Caco-2 (cell line): ENCODE data around the gene TINAGL1. TPM values are rescaled to one million over a fixed set of nuclear protein-coding genes. Genes with fewer than 3 reads are reported as not detected.
A peak's percentile ranks its signal among the peaks of the same experiment; 100 is the strongest.

Experiments
- BruUV-seq: library from RNA; stranded (reverse); fragments of 400-500 nt; replicated peaks from 2 replicates; lab custom pipeline; 2021; lab: Mats Ljungman, UMichigan
- CTCF ChIA-PET: fragments of 300-600 bp; sonication (Branson Sonifier 250); formaldehyde crosslinking; loops from one replicate; lab custom pipeline; 2022; ENCODE audit warnings: antibody characterized with exemption; lab: Charles Lee
- POLR2A ChIA-PET: fragments of 300-600 bp; sonication (Branson Sonifier 250); formaldehyde crosslinking; loops from one replicate; lab custom pipeline; 2022; ENCODE audit warnings: antibody characterized with exemption; lab: Charles Lee
- DNase-seq, 2 experiments: peaks; one replicate each; pipeline versions ENCODE4 v3.0.0 to v3.0.0-alpha.2; 2020 to 2022
- H3K27me3 ChIP-seq: replicated peaks from 2 replicates; pipeline ENCODE4 v1.6.0; 2011; ENCODE audit warnings: low read length; ENCODE audit not compliant: control insufficient read depth, insufficient read depth
- H3K36me3 ChIP-seq: 2 replicates; pipeline ENCODE4 v1.5.1; 2011; ENCODE audit warnings: low read length; ENCODE audit not compliant: control insufficient read depth, insufficient read depth
- H3K4me1 ChIP-seq: fragments of 250-450 bp; sonication (Bioruptor Pico); 2 replicates; pipeline ENCODE4 v1.5.1; 2020; ENCODE audit warnings: mild to moderate bottlenecking
- H3K4me3 ChIP-seq: 2 replicates; pipeline ENCODE4 v1.5.1; 2011; ENCODE audit warnings: low read depth, mild to moderate bottlenecking, control low read depth, low read length
- H3K9me3 ChIP-seq: fragments of 250-450 bp; sonication (Bioruptor Pico); 2 replicates; pipeline ENCODE4 v1.5.1; 2020; ENCODE audit warnings: mild to moderate bottlenecking, moderate library complexity
- H3K27ac Mint-ChIP-seq: one replicate; pipeline ENCODE4 v1.8.0; 2022; ENCODE audit warnings: mixed read lengths; ENCODE audit not compliant: unreplicated experiment
- H3K27me3 Mint-ChIP-seq: one replicate; pipeline ENCODE4 v1.8.0; 2022; ENCODE audit warnings: mixed read lengths; ENCODE audit not compliant: insufficient read depth, unreplicated experiment
- H3K36me3 Mint-ChIP-seq: one replicate; pipeline ENCODE4 v1.8.0; 2022; ENCODE audit warnings: mild to moderate bottlenecking, mixed read lengths; ENCODE audit not compliant: insufficient read depth, unreplicated experiment
- H3K4me1 Mint-ChIP-seq: one replicate; pipeline ENCODE4 v1.8.0; 2022; ENCODE audit warnings: low read depth, mixed read lengths; ENCODE audit not compliant: unreplicated experiment
- H3K4me3 Mint-ChIP-seq: one replicate; pipeline ENCODE4 v1.8.0; 2022; ENCODE audit warnings: mild to moderate bottlenecking, moderate library complexity, mixed read lengths; ENCODE audit not compliant: unreplicated experiment
- H3K9me3 Mint-ChIP-seq: one replicate; pipeline ENCODE4 v1.8.0; 2022; ENCODE audit warnings: mixed read lengths; ENCODE audit not compliant: unreplicated experiment
- CTCF ChIP-seq, 2 experiments: fragments of 200-600 bp in 1 of 2; IDR thresholded peaks; 1 replicate in 1 of 2; 2 replicates in 1 of 2; pipeline versions ENCODE4 v1.5.1 to v1.8.0; 2011 to 2022; ENCODE audit warnings: antibody characterized with exemption in 1 of 2, control low read depth in 1 of 2, inconsistent platforms in 1 of 2, low read depth in 1 of 2, low read length in 1 of 2, mild to moderate bottlenecking in 1 of 2, moderate library complexity in 1 of 2; ENCODE audit not compliant: insufficient read depth in 1 of 2, severe bottlenecking in 1 of 2, unreplicated experiment in 1 of 2
- intact Hi-C: fragments of 100-400 bp; cut with micrococcal nuclease; formaldehyde crosslinking; loops from one replicate; pipeline ENCODE4 v1.10.0; 2022; ENCODE audit not compliant: unreplicated experiment
- total RNA-seq: library from RNA; stranded (reverse); gene quantifications from 2 replicates; pipeline ENCODE4 v1.2.3, GENCODE V29; 2022

Gene TINAGL1
- total RNA-seq, 1 experiment from 2014 or later = 101 TPM

- H3K9me3 ChIP-seq = no peaks in the 10 kb centered on the region
- Mint-ChIP-seq H3K36me3 (no peaks in the 10 kb centered on the region), H3K4me1 (peaks cover 5% of the 10 kb centered on the region), H3K27me3 (no peaks in the 10 kb centered on the region), H3K9me3 (no peaks in the 10 kb centered on the region), H3K4me3 (no peak overlapping the region), H3K27ac (no peak overlapping the region)
- no peaks in the 10 kb centered on the region for H3K27me3 ChIP-seq
- H3K4me1 ChIP-seq = no peaks in the 10 kb centered on the region
- H3K4me3 ChIP-seq = no peak overlapping the region
- no peaks in the 10 kb centered on the region for H3K36me3 ChIP-seq
- TF ChIP-seq CTCF (IDR thresholded peaks at IDR 0.05; ENCODE audit: insufficient read depth in 1 of 2, low read depth in 1 of 2, low read length in 1 of 2, severe bottlenecking in 1 of 2, unreplicated experiment in 1 of 2) = no peak
- intact Hi-C loops = no loop called here
- BruUV-seq = no TSS peak
- ChIA-PET POLR2A (no interaction called here), CTCF (no interaction called here)
- DNase-seq = no peak
These were observed 39.1 kb downstream of the TINAGL1 start for GRCh38 chr1:31615414-31615813.

GRCh38 chr1:31615939-31616338, 39.6 kb downstream of the TINAGL1 start:
- BruUV-seq = no TSS peak

GRCh38 chr1:31617218-31617915, 41.1 kb downstream of the TINAGL1 start, which contains the start of gene HCRTR1:
TSS of gene HCRTR1 (plus strand) at chr1:31617689. CDS start at chr1:31619193, 1,504 bp downstream.
- Mint-ChIP-seq H3K9me3 (no peaks in the 10 kb centered on the region), H3K27ac (no peak within 1 kb of the TSS), H3K4me1 (peaks cover 5% of the 10 kb centered on the region), H3K27me3 (no peaks in the 10 kb centered on the region), H3K36me3 (no peaks in the 10 kb centered on the region), H3K4me3 (peak within 1 kb of the TSS; percentile 87)
- Histone ChIP-seq H3K4me1 (no peaks in the 10 kb centered on the region), H3K27me3 (no peaks in the 10 kb centered on the region), H3K9me3 (no peaks in the 10 kb centered on the region), H3K4me3 (peak within 1 kb of the TSS; percentile 59), H3K36me3 (no peaks in the 10 kb centered on the region)
- intact Hi-C loops = no loop called here
- POLR2A ChIA-PET = no interaction called here
- BruUV-seq = no TSS peak
- CTCF ChIA-PET = interaction anchor here (1.0 kb wide), 2 partner anchors 28 to 44 kb away, joined by 3 to 8 read pairs; partner anchors contain the start of gene PEF1
- no peak for DNase-seq
- TF ChIP-seq CTCF (IDR thresholded peaks at IDR 0.05; ENCODE audit: insufficient read depth in 1 of 2, low read depth in 1 of 2, low read length in 1 of 2, severe bottlenecking in 1 of 2, unreplicated experiment in 1 of 2) = no peak

More at GRCh38 chr1:31615939-31616338, 39.6 kb downstream of the TINAGL1 start:
- Histone ChIP-seq H3K36me3 (no peaks in the 10 kb centered on the region), H3K4me3 (no peak overlapping the region), H3K4me1 (no peaks in the 10 kb centered on the region), H3K9me3 (no peaks in the 10 kb centered on the region), H3K27me3 (no peaks in the 10 kb centered on the region)
- H3K4me3 Mint-ChIP-seq = no peak overlapping the region
- no peak for DNase-seq
- intact Hi-C loops = no loop called here
- H3K9me3 Mint-ChIP-seq = no peaks in the 10 kb centered on the region
- ChIA-PET CTCF (no interaction called here), POLR2A (no interaction called here)
- H3K4me1 Mint-ChIP-seq = peaks cover 5% of the 10 kb centered on the region
- H3K27me3 Mint-ChIP-seq = no peaks in the 10 kb centered on the region
- TF ChIP-seq CTCF (IDR thresholded peaks at IDR 0.05; ENCODE audit: insufficient read depth in 1 of 2, low read depth in 1 of 2, low read length in 1 of 2, severe bottlenecking in 1 of 2, unreplicated experiment in 1 of 2) = no peak
- H3K27ac Mint-ChIP-seq = no peak overlapping the region
- H3K36me3 Mint-ChIP-seq = no peaks in the 10 kb centered on the region
